HepG2 (cell line): ENCODE results near the gene DUSP8.

ENCODE experiments used
- ARNTL ChIP-seq: sonication (generic); formaldehyde crosslinking; IDR thresholded peaks from 2 replicates; pipeline ENCODE4 v1.4.0; 2020; ENCODE audit warnings: mild to moderate bottlenecking, missing genetic modification reagents
- JUNB ChIP-seq: sonication (generic); formaldehyde crosslinking; IDR thresholded peaks from 2 replicates; pipeline ENCODE4 v1.8.0; 2022; ENCODE audit warnings: missing genetic modification reagents, mild to moderate bottlenecking, borderline replicate concordance
- KAT2B ChIP-seq: fragments of 150-350 bp; IDR thresholded peaks from 2 replicates; pipeline ENCODE4 v1.6.1; 2014; ENCODE audit warnings: low read depth, low read length, borderline replicate concordance
- KAT7 ChIP-seq: IDR thresholded peaks from 2 replicates; pipeline ENCODE4 v1.6.1; 2018; ENCODE audit warnings: borderline replicate concordance, missing compliant biosample characterization
- MYC ChIP-seq: sonication (generic); formaldehyde crosslinking; IDR thresholded peaks from 2 replicates; pipeline ENCODE4 v1.9.0; 2021; ENCODE audit warnings: missing genetic modification reagents, borderline replicate concordance
- POLR2A ChIP-seq, 2 experiments: IDR thresholded peaks; 2 replicates each; pipeline ENCODE4 v1.6.1; 2011; ENCODE audit warnings: low read depth in 2 of 2, low read length in 2 of 2, mild to moderate bottlenecking in 1 of 2, moderate library complexity in 1 of 2; ENCODE audit not compliant: insufficient read depth in 1 of 2
- XRCC5 ChIP-seq: fragments of 200-400 bp; formaldehyde crosslinking; optimal IDR thresholded peaks from 2 replicates; pipeline ENCODE3; 2017; ENCODE audit warnings: mild to moderate bottlenecking, low read length
- ZNF547 ChIP-seq: sonication (generic); formaldehyde crosslinking; IDR thresholded peaks from 2 replicates; pipeline ENCODE4 v1.5.1; 2020; ENCODE audit warnings: mild to moderate bottlenecking, missing genetic modification reagents
- ZNF7 ChIP-seq: IDR thresholded peaks from 2 replicates; pipeline ENCODE4 v1.6.1; 2016; ENCODE audit warnings: missing biosample characterization, missing genetic modification reagents
- TF ChIP-seq, protein P1 (sequence below), 2 experiments: IDR thresholded peaks; 2 replicates each; pipeline ENCODE4 v1.6.1; 2011 to 2012; ENCODE audit warnings: low read length in 2 of 2, borderline replicate concordance in 1 of 2, low read depth in 1 of 2, mild to moderate bottlenecking in 1 of 2, moderate library complexity in 1 of 2
- TF ChIP-seq, protein P2 (sequence below): sonication (generic); formaldehyde crosslinking; IDR thresholded peaks from 2 replicates; pipeline ENCODE4 v1.5.0; 2020; ENCODE audit warnings: missing genetic modification reagents
- TF ChIP-seq, protein P3 (sequence below): sonication (generic); formaldehyde crosslinking; IDR thresholded peaks from 2 replicates; pipeline ENCODE4 v1.5.1; 2020; ENCODE audit warnings: missing genetic modification reagents, mild to moderate bottlenecking, borderline replicate concordance
- TF ChIP-seq, protein P4 (sequence below): sonication (generic); formaldehyde crosslinking; IDR thresholded peaks from 2 replicates; pipeline ENCODE4 v1.9.0; 2021; ENCODE audit warnings: missing genetic modification reagents, borderline replicate concordance
- TF ChIP-seq, protein P5 (sequence below): sonication (generic); formaldehyde crosslinking; IDR thresholded peaks from 2 replicates; pipeline ENCODE4 v1.8.0; 2022; ENCODE audit warnings: missing genetic modification reagents, mild to moderate bottlenecking, inconsistent platforms, borderline replicate concordance

DNA sequence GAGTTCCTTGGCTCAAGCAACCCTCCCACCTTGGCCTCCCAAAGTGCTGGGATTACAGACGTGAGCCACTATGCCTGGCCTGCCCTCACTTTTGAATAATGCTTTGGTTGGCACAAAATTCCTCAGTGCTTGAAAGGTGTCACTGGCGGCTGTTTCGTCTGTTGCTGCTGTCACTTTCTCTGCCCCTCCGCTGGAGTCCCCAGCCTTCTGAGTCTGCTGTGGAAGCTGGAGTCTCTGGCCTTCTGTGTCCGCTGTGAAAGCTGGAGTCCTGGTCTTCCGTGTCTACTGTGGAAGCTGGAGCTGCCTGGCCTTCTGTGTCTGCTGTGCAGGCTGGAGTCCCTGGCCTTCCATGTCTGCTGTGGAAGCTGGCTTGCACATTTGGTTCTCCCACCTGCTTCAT lies 17.9 kb upstream of the DUSP8 start:
- TF ChIP-seq ARNTL (no peak), POLR2A (IDR thresholded peaks at IDR 0.05; ENCODE audit: insufficient read depth in 1 of 2, low read depth in 2 of 2, low read length in 2 of 2) (no peak), JUNB (no peak), XRCC5 (no peak), MYC (CRISPR knock-in tag) (no peak), KAT7 (CRISPR knock-in tag) (no peak), ZNF7 (no peak), ZNF547 (CRISPR knock-in tag) (no peak), KAT2B (no peak)
- TF ChIP-seq, protein P1, sequence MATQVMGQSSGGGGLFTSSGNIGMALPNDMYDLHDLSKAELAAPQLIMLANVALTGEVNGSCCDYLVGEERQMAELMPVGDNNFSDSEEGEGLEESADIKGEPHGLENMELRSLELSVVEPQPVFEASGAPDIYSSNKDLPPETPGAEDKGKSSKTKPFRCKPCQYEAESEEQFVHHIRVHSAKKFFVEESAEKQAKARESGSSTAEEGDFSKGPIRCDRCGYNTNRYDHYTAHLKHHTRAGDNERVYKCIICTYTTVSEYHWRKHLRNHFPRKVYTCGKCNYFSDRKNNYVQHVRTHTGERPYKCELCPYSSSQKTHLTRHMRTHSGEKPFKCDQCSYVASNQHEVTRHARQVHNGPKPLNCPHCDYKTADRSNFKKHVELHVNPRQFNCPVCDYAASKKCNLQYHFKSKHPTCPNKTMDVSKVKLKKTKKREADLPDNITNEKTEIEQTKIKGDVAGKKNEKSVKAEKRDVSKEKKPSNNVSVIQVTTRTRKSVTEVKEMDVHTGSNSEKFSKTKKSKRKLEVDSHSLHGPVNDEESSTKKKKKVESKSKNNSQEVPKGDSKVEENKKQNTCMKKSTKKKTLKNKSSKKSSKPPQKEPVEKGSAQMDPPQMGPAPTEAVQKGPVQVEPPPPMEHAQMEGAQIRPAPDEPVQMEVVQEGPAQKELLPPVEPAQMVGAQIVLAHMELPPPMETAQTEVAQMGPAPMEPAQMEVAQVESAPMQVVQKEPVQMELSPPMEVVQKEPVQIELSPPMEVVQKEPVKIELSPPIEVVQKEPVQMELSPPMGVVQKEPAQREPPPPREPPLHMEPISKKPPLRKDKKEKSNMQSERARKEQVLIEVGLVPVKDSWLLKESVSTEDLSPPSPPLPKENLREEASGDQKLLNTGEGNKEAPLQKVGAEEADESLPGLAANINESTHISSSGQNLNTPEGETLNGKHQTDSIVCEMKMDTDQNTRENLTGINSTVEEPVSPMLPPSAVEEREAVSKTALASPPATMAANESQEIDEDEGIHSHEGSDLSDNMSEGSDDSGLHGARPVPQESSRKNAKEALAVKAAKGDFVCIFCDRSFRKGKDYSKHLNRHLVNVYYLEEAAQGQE (IDR thresholded peaks at IDR 0.05; ENCODE audit: borderline replicate concordance in 1 of 2, low read depth in 1 of 2, low read length in 2 of 2) = no peak
- TF ChIP-seq, protein P2, sequence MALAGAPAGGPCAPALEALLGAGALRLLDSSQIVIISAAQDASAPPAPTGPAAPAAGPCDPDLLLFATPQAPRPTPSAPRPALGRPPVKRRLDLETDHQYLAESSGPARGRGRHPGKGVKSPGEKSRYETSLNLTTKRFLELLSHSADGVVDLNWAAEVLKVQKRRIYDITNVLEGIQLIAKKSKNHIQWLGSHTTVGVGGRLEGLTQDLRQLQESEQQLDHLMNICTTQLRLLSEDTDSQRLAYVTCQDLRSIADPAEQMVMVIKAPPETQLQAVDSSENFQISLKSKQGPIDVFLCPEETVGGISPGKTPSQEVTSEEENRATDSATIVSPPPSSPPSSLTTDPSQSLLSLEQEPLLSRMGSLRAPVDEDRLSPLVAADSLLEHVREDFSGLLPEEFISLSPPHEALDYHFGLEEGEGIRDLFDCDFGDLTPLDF (CRISPR knock-in tag) = no peak
- TF ChIP-seq, protein P3, sequence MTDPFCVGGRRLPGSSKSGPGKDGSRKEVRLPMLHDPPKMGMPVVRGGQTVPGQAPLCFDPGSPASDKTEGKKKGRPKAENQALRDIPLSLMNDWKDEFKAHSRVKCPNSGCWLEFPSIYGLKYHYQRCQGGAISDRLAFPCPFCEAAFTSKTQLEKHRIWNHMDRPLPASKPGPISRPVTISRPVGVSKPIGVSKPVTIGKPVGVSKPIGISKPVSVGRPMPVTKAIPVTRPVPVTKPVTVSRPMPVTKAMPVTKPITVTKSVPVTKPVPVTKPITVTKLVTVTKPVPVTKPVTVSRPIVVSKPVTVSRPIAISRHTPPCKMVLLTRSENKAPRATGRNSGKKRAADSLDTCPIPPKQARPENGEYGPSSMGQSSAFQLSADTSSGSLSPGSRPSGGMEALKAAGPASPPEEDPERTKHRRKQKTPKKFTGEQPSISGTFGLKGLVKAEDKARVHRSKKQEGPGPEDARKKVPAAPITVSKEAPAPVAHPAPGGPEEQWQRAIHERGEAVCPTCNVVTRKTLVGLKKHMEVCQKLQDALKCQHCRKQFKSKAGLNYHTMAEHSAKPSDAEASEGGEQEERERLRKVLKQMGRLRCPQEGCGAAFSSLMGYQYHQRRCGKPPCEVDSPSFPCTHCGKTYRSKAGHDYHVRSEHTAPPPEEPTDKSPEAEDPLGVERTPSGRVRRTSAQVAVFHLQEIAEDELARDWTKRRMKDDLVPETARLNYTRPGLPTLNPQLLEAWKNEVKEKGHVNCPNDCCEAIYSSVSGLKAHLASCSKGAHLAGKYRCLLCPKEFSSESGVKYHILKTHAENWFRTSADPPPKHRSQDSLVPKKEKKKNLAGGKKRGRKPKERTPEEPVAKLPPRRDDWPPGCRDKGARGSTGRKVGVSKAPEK = no peak
- TF ChIP-seq, protein P4, sequence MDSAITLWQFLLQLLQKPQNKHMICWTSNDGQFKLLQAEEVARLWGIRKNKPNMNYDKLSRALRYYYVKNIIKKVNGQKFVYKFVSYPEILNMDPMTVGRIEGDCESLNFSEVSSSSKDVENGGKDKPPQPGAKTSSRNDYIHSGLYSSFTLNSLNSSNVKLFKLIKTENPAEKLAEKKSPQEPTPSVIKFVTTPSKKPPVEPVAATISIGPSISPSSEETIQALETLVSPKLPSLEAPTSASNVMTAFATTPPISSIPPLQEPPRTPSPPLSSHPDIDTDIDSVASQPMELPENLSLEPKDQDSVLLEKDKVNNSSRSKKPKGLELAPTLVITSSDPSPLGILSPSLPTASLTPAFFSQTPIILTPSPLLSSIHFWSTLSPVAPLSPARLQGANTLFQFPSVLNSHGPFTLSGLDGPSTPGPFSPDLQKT (CRISPR knock-in tag) = no peak
- TF ChIP-seq, protein P5, sequence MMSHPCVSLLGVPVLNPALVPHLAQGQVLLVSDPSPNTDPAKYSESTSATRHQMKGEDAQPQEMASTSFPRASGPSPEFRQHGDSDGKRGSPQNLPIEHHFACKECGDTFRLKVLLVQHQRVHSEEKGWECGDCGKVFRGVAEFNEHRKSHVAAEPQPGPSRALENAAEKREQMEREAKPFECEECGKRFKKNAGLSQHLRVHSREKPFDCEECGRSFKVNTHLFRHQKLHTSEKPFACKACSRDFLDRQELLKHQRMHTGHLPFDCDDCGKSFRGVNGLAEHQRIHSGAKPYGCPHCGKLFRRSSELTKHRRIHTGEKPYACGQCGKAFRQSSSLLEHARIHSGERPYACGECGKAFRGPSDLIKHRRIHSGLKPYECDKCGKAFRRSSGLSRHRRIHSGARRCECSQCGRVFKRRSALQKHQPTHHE (CRISPR knock-in tag) = no peak
